Keratinocyte (primary cell): ENCODE measurements around the gene FOXN1. TPM values are rescaled to one million over a fixed set of nuclear protein-coding genes. Genes with fewer than 3 reads are reported as not detected.

Experiments used
- DNase-seq: peaks from one replicate; pipeline ENCODE4 v3.0.0-alpha.2; 2011; ENCODE audit warnings: low read depth, missing footprints, low spot score
- FAIRE-seq: peaks from 2 replicates; lab custom pipeline; 2011; peaks lifted over from hg19 to GRCh38; lab: Jason Lieb, UNC
- H2AFZ ChIP-seq: 2 replicates; pipeline ENCODE4 v1.6.0; 2012; ENCODE audit warnings: low read length, control low read depth, inconsistent platforms; ENCODE audit not compliant: control insufficient read depth
- H3K27ac ChIP-seq: 2 replicates; pipeline ENCODE4 v1.5.1; 2011; ENCODE audit warnings: low read length; ENCODE audit not compliant: control insufficient read depth, insufficient read depth
- H3K27me3 ChIP-seq: 3 replicates; pipeline ENCODE4 v1.6.0; 2011; ENCODE audit warnings: low read length; ENCODE audit not compliant: control insufficient read depth, insufficient read depth; ENCODE audit errors: extremely low read depth
- H3K36me3 ChIP-seq, 2 experiments: 2 replicates in 1 of 2; 3 replicates in 1 of 2; pipeline ENCODE4 v1.5.1; 2011; ENCODE audit warnings: low read length in 2 of 2, mild to moderate bottlenecking in 1 of 2; ENCODE audit not compliant: control insufficient read depth in 2 of 2, insufficient read depth in 2 of 2; ENCODE audit errors: extremely low read depth in 1 of 2
- H3K4me1 ChIP-seq: 3 replicates; pipeline ENCODE4 v1.5.1; 2011; ENCODE audit warnings: low read length; ENCODE audit not compliant: control insufficient read depth, insufficient read depth; ENCODE audit errors: extremely low read depth
- H3K4me2 ChIP-seq: 3 replicates; pipeline ENCODE4 v1.6.0; 2011; ENCODE audit warnings: low read depth, low read length; ENCODE audit not compliant: control insufficient read depth, insufficient read depth; ENCODE audit errors: extremely low read depth
- H3K4me3 ChIP-seq, 3 experiments: fragments of 200-600 bp in 1 of 3; sonication (generic) in 1 of 3; 2 replicates in 2 of 3; 3 replicates in 1 of 3; pipeline ENCODE4 v1.5.1; 2011 to 2016; ENCODE audit warnings: low read length in 3 of 3, mild to moderate bottlenecking in 3 of 3, control low read depth in 2 of 3, inconsistent platforms in 1 of 3, low read depth in 1 of 3, mixed read lengths in 1 of 3, mixed run types in 1 of 3, moderate library complexity in 1 of 3; ENCODE audit not compliant: control insufficient read depth in 2 of 3, insufficient read depth in 2 of 3; ENCODE audit errors: extremely low read depth in 1 of 3
- H3K79me2 ChIP-seq: 2 replicates; pipeline ENCODE4 v1.6.0; 2012; ENCODE audit warnings: low read length; ENCODE audit not compliant: control insufficient read depth, insufficient read depth
- H3K9ac ChIP-seq: 3 replicates; pipeline ENCODE4 v1.6.0; 2011; ENCODE audit warnings: low read length; ENCODE audit not compliant: control insufficient read depth, insufficient read depth; ENCODE audit errors: extremely low read depth
- H3K9me1 ChIP-seq: 3 replicates; pipeline ENCODE4 v1.6.0; 2011; ENCODE audit warnings: low read length; ENCODE audit not compliant: control insufficient read depth, insufficient read depth; ENCODE audit errors: extremely low read depth
- H3K9me3 ChIP-seq: 2 replicates; pipeline ENCODE4 v1.5.1; 2012; ENCODE audit warnings: low read depth, low read length; ENCODE audit not compliant: control insufficient read depth
- H4K20me1 ChIP-seq: 3 replicates; pipeline ENCODE4 v1.6.0; 2011; ENCODE audit warnings: low read length; ENCODE audit not compliant: control insufficient read depth, insufficient read depth; ENCODE audit errors: extremely low read depth
- EZH2 ChIP-seq: IDR thresholded peaks from one replicate; pipeline ENCODE4 v1.6.1; 2012; ENCODE audit warnings: inconsistent platforms, mild to moderate bottlenecking, low read length, moderate library complexity
- dilution Hi-C: fragments of 300-500 bp; cut with MboI; formaldehyde crosslinking; loops from one replicate; pipeline ENCODE4 v1.7.0; 2020; ENCODE audit warnings: low sequenced_read_pairs; ENCODE audit not compliant: extremely low pct_ligation_motif_present
- polyA plus RNA-seq, 5 experiments: library from polyadenylated mRNA; depleted of rRNA in 3 of 5; stranded (reverse) in 3 of 5; stranded (forward) in 1 of 5; unstranded in 1 of 5; fragments of >200 nt; gene quantifications; 1 replicate in 1 of 5; 2 replicates in 3 of 5; 3 replicates in 1 of 5; pipeline versions ENCODE4 v1.2.1 to v1.2.3, GENCODE V29; 2011 to 2012; ENCODE audit warnings: missing spikeins in 2 of 5, low read depth in 1 of 5, low replicate concordance in 1 of 5
- TF ChIP-seq, protein P1 (sequence below), 3 experiments: IDR thresholded peaks in 1 of 3; conservative IDR thresholded peaks in 1 of 3; optimal IDR thresholded peaks in 1 of 3; 2 replicates in 2 of 3; 3 replicates in 1 of 3; pipeline versions ENCODE3 to v1.5.1; 2011; ENCODE audit warnings: low read length in 3 of 3, mild to moderate bottlenecking in 3 of 3, moderate library complexity in 2 of 3, control low read depth in 1 of 3, inconsistent platforms in 1 of 3; ENCODE audit not compliant: insufficient read depth in 2 of 3; ENCODE audit errors: extremely low read depth in 1 of 3

Gene FOXN1
- polyA plus RNA-seq, 1 donor (not counting 4 experiments of a cell fraction or from before 2014, with no cell fraction given), result 0.29 TPM

- FAIRE-seq, result peak; percentile 13
- peaks cover 18% of the 10 kb centered on the region for H3K4me1 ChIP-seq
- H3K27ac ChIP-seq, result peak within 1 kb of the TSS; percentile 55
Measured at GRCh38 chr17:28571361-28572122, 65.4 kb downstream of the FOXN1 start, which contains the start of gene PIGS. TSS of gene PIGS (minus strand) at chr17:28571524. CDS start at chr17:28571496, 28 bp downstream.

DNA sequence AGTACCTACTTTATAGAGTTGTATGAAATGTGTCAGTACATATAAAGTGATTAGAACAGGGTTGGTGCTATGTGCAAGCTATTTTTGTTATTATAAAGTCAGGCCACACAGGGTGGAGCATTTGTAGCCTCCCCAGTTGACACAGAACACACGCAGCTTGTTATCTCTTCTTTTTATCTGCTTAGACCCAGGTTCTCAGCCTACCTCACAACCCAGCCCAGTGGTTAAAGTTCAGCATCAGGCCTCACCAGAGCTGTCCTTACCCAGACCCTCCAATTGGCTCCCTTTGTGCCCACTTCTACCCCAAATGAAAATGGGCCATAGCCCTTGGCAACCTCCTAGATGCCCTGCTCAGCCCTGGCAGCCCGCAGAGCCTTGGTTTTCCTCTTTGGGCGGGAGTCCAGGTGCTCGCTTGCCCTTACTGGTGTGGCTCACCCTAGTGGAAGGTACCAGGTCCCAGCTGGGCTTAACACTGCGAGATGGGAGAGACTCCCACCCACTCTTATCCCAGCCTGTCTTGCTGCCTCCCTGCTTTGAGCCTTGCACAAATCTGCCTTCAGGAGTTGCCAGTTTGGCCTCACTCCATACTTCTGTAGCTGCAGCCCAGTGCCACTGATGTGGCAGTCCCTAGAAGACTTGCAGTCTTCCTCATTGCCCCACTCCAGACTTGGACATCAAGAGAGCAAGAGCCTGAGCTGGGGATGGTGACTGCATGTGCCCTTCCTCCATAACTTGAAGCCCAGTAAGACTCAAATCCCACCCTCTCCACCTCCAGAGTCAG lies 66.3 kb downstream of the FOXN1 start:
- Histone ChIP-seq H3K27ac (no peak overlapping the region), H3K79me2 (peaks cover 13% of the 10 kb centered on the region), H3K4me2 (peak overlapping the region; percentile 72), H3K4me3 (no peak overlapping the region), H3K4me1 (peaks cover 21% of the 10 kb centered on the region), H3K36me3 (peaks cover 8 to 12% of the 10 kb centered on the region in 2 experiments), H2AFZ (no peak overlapping the region), H3K9ac (no peak overlapping the region), H3K9me1 (no peaks in the 10 kb centered on the region), H3K27me3 (no peaks in the 10 kb centered on the region), H4K20me1 (no peaks in the 10 kb centered on the region), H3K9me3 (no peaks in the 10 kb centered on the region)
- DNase-seq, result no peak
- dilution Hi-C loops, result no loop called here
- no peak for TF ChIP-seq EZH2
- TF ChIP-seq, protein P1, sequence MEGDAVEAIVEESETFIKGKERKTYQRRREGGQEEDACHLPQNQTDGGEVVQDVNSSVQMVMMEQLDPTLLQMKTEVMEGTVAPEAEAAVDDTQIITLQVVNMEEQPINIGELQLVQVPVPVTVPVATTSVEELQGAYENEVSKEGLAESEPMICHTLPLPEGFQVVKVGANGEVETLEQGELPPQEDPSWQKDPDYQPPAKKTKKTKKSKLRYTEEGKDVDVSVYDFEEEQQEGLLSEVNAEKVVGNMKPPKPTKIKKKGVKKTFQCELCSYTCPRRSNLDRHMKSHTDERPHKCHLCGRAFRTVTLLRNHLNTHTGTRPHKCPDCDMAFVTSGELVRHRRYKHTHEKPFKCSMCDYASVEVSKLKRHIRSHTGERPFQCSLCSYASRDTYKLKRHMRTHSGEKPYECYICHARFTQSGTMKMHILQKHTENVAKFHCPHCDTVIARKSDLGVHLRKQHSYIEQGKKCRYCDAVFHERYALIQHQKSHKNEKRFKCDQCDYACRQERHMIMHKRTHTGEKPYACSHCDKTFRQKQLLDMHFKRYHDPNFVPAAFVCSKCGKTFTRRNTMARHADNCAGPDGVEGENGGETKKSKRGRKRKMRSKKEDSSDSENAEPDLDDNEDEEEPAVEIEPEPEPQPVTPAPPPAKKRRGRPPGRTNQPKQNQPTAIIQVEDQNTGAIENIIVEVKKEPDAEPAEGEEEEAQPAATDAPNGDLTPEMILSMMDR (optimal IDR thresholded peaks at IDR 0.05 in 1 of 3, IDR thresholded peaks at IDR 0.05 in 1 of 3, conservative IDR thresholded peaks at IDR 0.05 in 1 of 3; ENCODE audit: extremely low read depth in 1 of 3, insufficient read depth in 2 of 3, low read length in 3 of 3), result no peak
- FAIRE-seq, result no peak

More at GRCh38 chr17:28571361-28572122, 65.4 kb downstream of the FOXN1 start, which contains the start of gene PIGS:
- H2AFZ ChIP-seq, result peak within 1 kb of the TSS; percentile 96
- H3K36me3 ChIP-seq, result peaks cover 9 to 10% of the 10 kb centered on the region in 2 experiments
- peak within 1 kb of the TSS; percentile 72 for H3K4me2 ChIP-seq
- no peak for TF ChIP-seq EZH2
- TF ChIP-seq, protein P1 (optimal IDR thresholded peaks at IDR 0.05 in 1 of 3, IDR thresholded peaks at IDR 0.05 in 1 of 3, conservative IDR thresholded peaks at IDR 0.05 in 1 of 3; ENCODE audit: extremely low read depth in 1 of 3, insufficient read depth in 2 of 3, low read length in 3 of 3), result no peak
- H3K79me2 ChIP-seq, result peaks cover 15% of the 10 kb centered on the region
- no peaks in the 10 kb centered on the region for H3K27me3 ChIP-seq
- peak; percentile 55 for DNase-seq
- no peaks in the 10 kb centered on the region for H4K20me1 ChIP-seq
- dilution Hi-C loops, result no loop called here
- peak within 1 kb of the TSS; percentile 79 to 87 (median 84) for H3K4me3 ChIP-seq
- H3K9ac ChIP-seq, result peak within 1 kb of the TSS; percentile 86
- no peaks in the 10 kb centered on the region for H3K9me1 ChIP-seq
- H3K9me3 ChIP-seq, result no peaks in the 10 kb centered on the region
